ENCODE measurements around the gene DTNA.

GRCh38 chr18:34820360-34821065 lies 110.4 kb downstream of the DTNA start:
- TF ChIP-seq EZH2 (IDR thresholded peaks at IDR 0.05; ENCODE audit: borderline replicate concordance, low read depth, low read length, severe bottlenecking) = no peak
- TF ChIP-seq CTCF (IDR thresholded peaks at IDR 0.05; ENCODE audit: borderline replicate concordance, extremely low read depth, low read length, poor library complexity, severe bottlenecking) = no peak

Measured in DND-41 (cell line).